ENCODE results near the gene AMPD2. TPM values are rescaled to one million over a fixed set of nuclear protein-coding genes. Genes with fewer than 3 reads are reported as not detected.

Gene AMPD2
- total RNA-seq, 1 donor from 2014 or later, result 134 TPM

DNA sequence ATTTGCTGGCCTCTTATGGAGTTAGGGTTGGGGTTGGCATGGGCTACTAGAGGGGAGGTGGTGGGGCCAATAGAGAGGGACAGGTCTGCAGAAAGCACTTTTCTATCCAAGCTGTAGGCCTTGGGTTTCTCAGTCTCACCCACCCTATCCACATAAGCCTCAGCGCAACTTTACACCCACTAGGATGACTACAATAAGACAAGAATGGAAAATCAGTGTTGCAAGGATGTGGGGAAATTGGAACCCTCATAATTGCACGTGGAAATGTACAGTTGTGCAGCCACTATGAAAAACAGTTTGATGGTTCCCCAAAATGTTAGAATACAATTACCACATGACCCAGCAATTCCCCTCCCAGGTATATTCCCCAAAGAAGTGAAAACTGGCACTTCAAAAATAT lies 22.2 kb downstream of the AMPD2 start:
- Mint-ChIP-seq H3K36me3 (no peaks in the 10 kb centered on the region), H3K27ac (no peak overlapping the region), H3K4me3 (no peak overlapping the region), H3K9me3 (peaks cover 4% of the 10 kb centered on the region), H3K27me3 (ENCODE audit: low read depth) (no peaks in the 10 kb centered on the region), H3K4me1 (peaks cover 24% of the 10 kb centered on the region)
- DNase-seq (ENCODE audit: low spot score in 2 of 2, unreplicated experiment in 2 of 2), result no peak
- TF ChIP-seq, protein P1, sequence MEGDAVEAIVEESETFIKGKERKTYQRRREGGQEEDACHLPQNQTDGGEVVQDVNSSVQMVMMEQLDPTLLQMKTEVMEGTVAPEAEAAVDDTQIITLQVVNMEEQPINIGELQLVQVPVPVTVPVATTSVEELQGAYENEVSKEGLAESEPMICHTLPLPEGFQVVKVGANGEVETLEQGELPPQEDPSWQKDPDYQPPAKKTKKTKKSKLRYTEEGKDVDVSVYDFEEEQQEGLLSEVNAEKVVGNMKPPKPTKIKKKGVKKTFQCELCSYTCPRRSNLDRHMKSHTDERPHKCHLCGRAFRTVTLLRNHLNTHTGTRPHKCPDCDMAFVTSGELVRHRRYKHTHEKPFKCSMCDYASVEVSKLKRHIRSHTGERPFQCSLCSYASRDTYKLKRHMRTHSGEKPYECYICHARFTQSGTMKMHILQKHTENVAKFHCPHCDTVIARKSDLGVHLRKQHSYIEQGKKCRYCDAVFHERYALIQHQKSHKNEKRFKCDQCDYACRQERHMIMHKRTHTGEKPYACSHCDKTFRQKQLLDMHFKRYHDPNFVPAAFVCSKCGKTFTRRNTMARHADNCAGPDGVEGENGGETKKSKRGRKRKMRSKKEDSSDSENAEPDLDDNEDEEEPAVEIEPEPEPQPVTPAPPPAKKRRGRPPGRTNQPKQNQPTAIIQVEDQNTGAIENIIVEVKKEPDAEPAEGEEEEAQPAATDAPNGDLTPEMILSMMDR (IDR thresholded peaks at IDR 0.05; ENCODE audit: unreplicated experiment), result no peak

DNA sequence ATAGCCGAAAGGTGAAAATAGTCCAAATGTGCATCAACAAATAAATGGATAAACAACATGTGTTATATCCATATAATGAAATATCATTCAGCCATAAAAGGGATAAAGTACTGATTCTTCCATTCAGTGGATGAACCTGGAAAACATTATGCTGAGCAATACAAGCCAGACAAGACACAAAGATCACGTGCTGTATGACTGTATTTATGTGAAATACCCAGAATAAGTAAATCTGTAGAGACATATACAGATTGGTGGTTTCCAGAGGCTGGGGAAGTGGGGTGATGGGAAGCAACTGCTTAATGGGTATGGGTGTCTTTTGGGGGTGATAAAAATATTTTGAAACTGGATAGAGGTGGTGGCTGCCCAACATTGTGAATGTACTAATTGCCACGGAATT lies 23.0 kb downstream of the AMPD2 start:
- no peaks in the 10 kb centered on the region for H3K27me3 Mint-ChIP-seq (ENCODE audit: low read depth)
- peaks cover 1% of the 10 kb centered on the region for H3K36me3 Mint-ChIP-seq
- TF ChIP-seq, protein P1 (IDR thresholded peaks at IDR 0.05; ENCODE audit: unreplicated experiment), result no peak
- H3K4me3 Mint-ChIP-seq, result no peak overlapping the region
- H3K4me1 Mint-ChIP-seq, result peaks cover 24% of the 10 kb centered on the region
- H3K9me3 Mint-ChIP-seq, result peaks cover 7% of the 10 kb centered on the region
- DNase-seq (ENCODE audit: low spot score in 2 of 2, unreplicated experiment in 2 of 2), result no peak
- no peak overlapping the region for H3K27ac Mint-ChIP-seq

DNA sequence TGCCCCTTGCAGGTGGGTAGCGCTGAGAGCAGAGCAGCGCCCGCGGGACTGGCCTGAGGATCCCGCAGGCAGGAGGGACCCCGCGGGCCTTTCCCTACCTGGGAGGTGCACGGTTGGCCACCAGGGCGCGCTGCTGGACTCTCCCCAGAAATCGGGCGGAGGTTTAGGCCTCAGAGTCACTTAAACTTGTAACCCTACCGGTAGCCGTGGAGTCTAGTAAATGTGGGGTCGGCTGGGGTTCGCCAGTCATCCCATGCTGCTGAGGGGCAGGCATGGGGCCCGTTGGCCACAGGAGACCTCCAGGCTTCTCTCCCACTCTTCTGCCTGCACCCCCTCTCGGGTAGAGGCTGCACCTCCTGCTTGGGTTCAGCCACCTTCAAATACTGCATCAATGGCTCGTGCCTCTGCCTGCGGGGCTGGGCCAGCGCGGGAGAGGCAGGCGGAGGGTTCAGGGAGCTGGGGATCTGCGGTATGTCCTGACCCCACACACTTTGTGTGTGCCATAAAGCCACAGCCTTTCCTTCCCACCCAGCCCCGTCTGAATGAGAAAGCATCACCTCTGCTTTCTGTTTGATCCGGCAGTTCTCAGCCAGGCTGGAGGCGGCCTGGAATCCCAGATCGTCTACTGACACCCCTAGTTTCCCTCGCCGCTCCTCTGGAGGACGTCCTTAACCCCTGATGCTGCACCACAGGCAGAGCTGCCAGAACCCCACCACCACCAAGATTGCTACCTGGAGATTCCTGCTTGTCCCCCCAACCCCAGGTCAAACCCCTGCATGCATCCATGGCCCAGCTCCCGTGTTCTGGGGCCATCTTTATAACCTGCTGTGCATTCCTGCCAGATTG lies 24.0 kb downstream of the AMPD2 start:
- DNase-seq (ENCODE audit: low spot score in 2 of 2, unreplicated experiment in 2 of 2), result peak; percentile 75 to 90
- H3K4me3 Mint-ChIP-seq, result peak overlapping the region; percentile 24
- peaks cover 1% of the 10 kb centered on the region for H3K36me3 Mint-ChIP-seq
- peaks cover 10% of the 10 kb centered on the region for H3K9me3 Mint-ChIP-seq
- peaks cover 24% of the 10 kb centered on the region for H3K4me1 Mint-ChIP-seq
- H3K27ac Mint-ChIP-seq, result peak overlapping the region; percentile 94
- H3K27me3 Mint-ChIP-seq (ENCODE audit: low read depth), result no peaks in the 10 kb centered on the region
- TF ChIP-seq, protein P1 (IDR thresholded peaks at IDR 0.05; ENCODE audit: unreplicated experiment), result peak; percentile 80

DNA sequence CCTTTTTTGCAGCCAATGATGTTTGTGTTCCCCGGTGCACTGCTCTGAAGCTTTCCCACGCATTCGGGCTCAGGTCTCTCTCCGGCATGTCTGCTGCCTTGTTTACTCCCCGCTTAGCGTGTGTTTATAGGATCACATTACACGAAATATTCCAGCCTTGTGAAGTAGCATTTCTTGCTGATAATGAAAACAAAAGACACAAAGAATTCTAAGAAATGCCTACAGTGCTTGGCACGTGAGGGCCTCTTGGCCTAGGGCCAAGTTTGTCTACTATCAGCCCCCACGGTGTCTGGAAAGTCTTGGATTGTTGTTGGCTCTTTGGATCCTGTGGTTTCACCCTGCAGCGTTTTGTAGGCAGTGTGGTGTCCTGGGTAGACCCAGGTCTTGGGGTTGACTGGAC lies 25.0 kb downstream of the AMPD2 start:
- peaks cover 24% of the 10 kb centered on the region for H3K4me1 Mint-ChIP-seq
- peak overlapping the region; percentile 1 for H3K4me3 Mint-ChIP-seq
- no peak for DNase-seq (ENCODE audit: low spot score in 2 of 2, unreplicated experiment in 2 of 2)
- H3K27ac Mint-ChIP-seq, result peak overlapping the region; percentile 94
- no peaks in the 10 kb centered on the region for H3K27me3 Mint-ChIP-seq (ENCODE audit: low read depth)
- H3K9me3 Mint-ChIP-seq, result peaks cover 10% of the 10 kb centered on the region
- peaks cover 1% of the 10 kb centered on the region for H3K36me3 Mint-ChIP-seq
- TF ChIP-seq, protein P1 (IDR thresholded peaks at IDR 0.05; ENCODE audit: unreplicated experiment), result no peak

DNA sequence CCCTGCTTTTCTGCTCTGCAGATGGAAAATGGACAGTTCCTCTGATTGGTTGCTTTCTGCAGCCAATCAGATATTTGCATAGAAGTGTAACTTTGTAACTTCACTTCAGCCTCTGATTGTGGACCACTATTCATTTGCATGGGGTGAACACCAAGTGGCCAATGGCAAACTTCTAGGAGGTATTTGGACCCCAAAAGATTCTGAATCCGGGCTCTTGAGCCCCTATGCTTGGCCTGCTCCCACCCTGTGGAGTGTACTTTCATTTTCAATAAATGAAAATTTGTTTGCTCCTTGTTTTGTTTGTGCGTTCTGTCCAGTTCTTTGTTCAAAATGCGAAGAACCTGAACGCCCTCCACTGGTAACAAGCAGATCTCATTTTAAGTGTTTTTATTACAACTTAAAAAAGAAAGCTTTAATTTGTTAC lies 29.9 kb downstream of the AMPD2 start:
- DNase-seq (ENCODE audit: low spot score in 2 of 2, unreplicated experiment in 2 of 2), result no peak
- Mint-ChIP-seq H3K4me1 (peaks cover 13% of the 10 kb centered on the region), H3K4me3 (no peak overlapping the region), H3K9me3 (peaks cover 10% of the 10 kb centered on the region), H3K27me3 (ENCODE audit: low read depth) (peaks cover 31% of the 10 kb centered on the region), H3K36me3 (peaks cover 1% of the 10 kb centered on the region), H3K27ac (no peak overlapping the region)
- TF ChIP-seq, protein P1 (IDR thresholded peaks at IDR 0.05; ENCODE audit: unreplicated experiment), result no peak

All from mesothelial cell of epicardium (in vitro differentiated cells).